Measurements from ENCODE around the gene ADAMTS15. TPM values are rescaled to one million over a fixed set of nuclear protein-coding genes. Genes with fewer than 3 reads are reported as not detected.

ADAMTS15 gene
- total RNA-seq, 3 donors from 2014 or later: 17.9 to 22.6 (median 21.9) TPM

GRCh38 chr11:130490682-130491449 lies 42.4 kb downstream of the ADAMTS15 start:
- Histone ChIP-seq H3K27ac (no peak overlapping the region), H3K4me3 (no peak overlapping the region), H3K4me1 (no peaks in the 10 kb centered on the region), H3K36me3 (no peaks in the 10 kb centered on the region), H3K27me3 (no peaks in the 10 kb centered on the region), H3K9me3 (no peaks in the 10 kb centered on the region)
- DNase-seq (ENCODE audit: low spot score in 2 of 2): no peak
- intact Hi-C loops (cut with DNase I; ENCODE audit: low total_unique reads): no loop called here
- TF ChIP-seq POLR2A (IDR thresholded peaks at IDR 0.05): no peak

- TF ChIP-seq POLR2AphosphoS5 (IDR thresholded peaks at IDR 0.05): no peak
- TF ChIP-seq POLR2A (IDR thresholded peaks at IDR 0.05): no peak
- TF ChIP-seq CTCF (IDR thresholded peaks at IDR 0.05): no peak
- no peak for DNase-seq (ENCODE audit: low spot score in 2 of 2)
- H3K4me3 ChIP-seq: no peak overlapping the region
- H3K4me1 ChIP-seq: no peaks in the 10 kb centered on the region
- intact Hi-C loops (cut with DNase I; ENCODE audit: low total_unique reads): no loop called here
- no peaks in the 10 kb centered on the region for H3K27me3 ChIP-seq
- H3K9me3 ChIP-seq: no peaks in the 10 kb centered on the region
- no peak overlapping the region for H3K27ac ChIP-seq
- no peaks in the 10 kb centered on the region for H3K36me3 ChIP-seq
These were observed 49.7 kb downstream of the ADAMTS15 start for GRCh38 chr11:130498181-130498580.

- no peaks in the 10 kb centered on the region for H3K9me3 ChIP-seq
- DNase-seq (ENCODE audit: low spot score in 2 of 2): no peak
- H3K36me3 ChIP-seq: no peaks in the 10 kb centered on the region
- no peak overlapping the region for H3K27ac ChIP-seq
- TF ChIP-seq POLR2A (IDR thresholded peaks at IDR 0.05) (no peak), POLR2AphosphoS5 (IDR thresholded peaks at IDR 0.05) (no peak), CTCF (IDR thresholded peaks at IDR 0.05) (no peak)
- H3K4me3 ChIP-seq: no peak overlapping the region
- no peaks in the 10 kb centered on the region for H3K4me1 ChIP-seq
- no peaks in the 10 kb centered on the region for H3K27me3 ChIP-seq
- intact Hi-C loops (cut with DNase I; ENCODE audit: low total_unique reads): no loop called here
These were observed 51.4 kb downstream of the ADAMTS15 start for GRCh38 chr11:130499828-130500227.

- no peak for TF ChIP-seq POLR2A (IDR thresholded peaks at IDR 0.05)
- TF ChIP-seq POLR2AphosphoS5 (IDR thresholded peaks at IDR 0.05): no peak
- no peak for TF ChIP-seq CTCF (IDR thresholded peaks at IDR 0.05)
- Histone ChIP-seq H3K4me1 (no peaks in the 10 kb centered on the region), H3K36me3 (no peaks in the 10 kb centered on the region), H3K27ac (no peak overlapping the region), H3K4me3 (no peak overlapping the region), H3K27me3 (no peaks in the 10 kb centered on the region), H3K9me3 (no peaks in the 10 kb centered on the region)
- intact Hi-C loops (cut with DNase I; ENCODE audit: low total_unique reads): no loop called here
- DNase-seq (ENCODE audit: low spot score in 2 of 2): no peak
These were observed 55.9 kb downstream of the ADAMTS15 start for GRCh38 chr11:130504317-130504716.

GRCh38 chr11:130508913-130509312 lies 60.5 kb downstream of the ADAMTS15 start:
- intact Hi-C loops (cut with DNase I; ENCODE audit: low total_unique reads): loop anchor here (5.0 kb wide), 1 partner anchor 517 kb away; no protein-coding TSS in a partner anchor
- no peaks in the 10 kb centered on the region for H3K4me1 ChIP-seq

More at GRCh38 chr11:130508913-130509312, 60.5 kb downstream of the ADAMTS15 start:
- H3K27ac ChIP-seq: no peak overlapping the region
- no peaks in the 10 kb centered on the region for H3K27me3 ChIP-seq
- TF ChIP-seq POLR2A (IDR thresholded peaks at IDR 0.05) (no peak), POLR2AphosphoS5 (IDR thresholded peaks at IDR 0.05) (no peak), CTCF (IDR thresholded peaks at IDR 0.05) (no peak)
- H3K9me3 ChIP-seq: no peaks in the 10 kb centered on the region
- no peak for DNase-seq (ENCODE audit: low spot score in 2 of 2)
- H3K4me3 ChIP-seq: no peak overlapping the region
- H3K36me3 ChIP-seq: no peaks in the 10 kb centered on the region

Measured in breast epithelium (tissue), 4 donors.